ENCODE measurements around the gene RAB23. TPM values are rescaled to one million over a fixed set of nuclear protein-coding genes. Genes with fewer than 3 reads are reported as not detected.
A peak's percentile ranks its signal among the peaks of the same experiment; 100 is the strongest.

Gene RAB23
- total RNA-seq, 1 donor from 2014 or later, result 4.8 TPM

GRCh38 chr6:57173056-57173885, 48.8 kb downstream of the RAB23 start:
- Mint-ChIP-seq H3K9me3 (no peaks in the 10 kb centered on the region), H3K4me3 (ENCODE audit: low read depth) (peak overlapping the region; percentile 97), H3K4me1 (ENCODE audit: low read depth) (peaks cover 32% of the 10 kb centered on the region), H3K27ac (peak overlapping the region; percentile 90), H3K36me3 (ENCODE audit: low read depth) (peaks cover 23% of the 10 kb centered on the region), H3K27me3 (ENCODE audit: low read depth) (no peaks in the 10 kb centered on the region)
- DNase-seq (ENCODE audit: low spot score), result no peak
- intact Hi-C loops (cut with micrococcal nuclease), result loop anchor here (2.0 to 10.0 kb wide), 2 partner anchors 34 to 218 kb away; partner anchors contain the start of gene BEND6

DNA sequence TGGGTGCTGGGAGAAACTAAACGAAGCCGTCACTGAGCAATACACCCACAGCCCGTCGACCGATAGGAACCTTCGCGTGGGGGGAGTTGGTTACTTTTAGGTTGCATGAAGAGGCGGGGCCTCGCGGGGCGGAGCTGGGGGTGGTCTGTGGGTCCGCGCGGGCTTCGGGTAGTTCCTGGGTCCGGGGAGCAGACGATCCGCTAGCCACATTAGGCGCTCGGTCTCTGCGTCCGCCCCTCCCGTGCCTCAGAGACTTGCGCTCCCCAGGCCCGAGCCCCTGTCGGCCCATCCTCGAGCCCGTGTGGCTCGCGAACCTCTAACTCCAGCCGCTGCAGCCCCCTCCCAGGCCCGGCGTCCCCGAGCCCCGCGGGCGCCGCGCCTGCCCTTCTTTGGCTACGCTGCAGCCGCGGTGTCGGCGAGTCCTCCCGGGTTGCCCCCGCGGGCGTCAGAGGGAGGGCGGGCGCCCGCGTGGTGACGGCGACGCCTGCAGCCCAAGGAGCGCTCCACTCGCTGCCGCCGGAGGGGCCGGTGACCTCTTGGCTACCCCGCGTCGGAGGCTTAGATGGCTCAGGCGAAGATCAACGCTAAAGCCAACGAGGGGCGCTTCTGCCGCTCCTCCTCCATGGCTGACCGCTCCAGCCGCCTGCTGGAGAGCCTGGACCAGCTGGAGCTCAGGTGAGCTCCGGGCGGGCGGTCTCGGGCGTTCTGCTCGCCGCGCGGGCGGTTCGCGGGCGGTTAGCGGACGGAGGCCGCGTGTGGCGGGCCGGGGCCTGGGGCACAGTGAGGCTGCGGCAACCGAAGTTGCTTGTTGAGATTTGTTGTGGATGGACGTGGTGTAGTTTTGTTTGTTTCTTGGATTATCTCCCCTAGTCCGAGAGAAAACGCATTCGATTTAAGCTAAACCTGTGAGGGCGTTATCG, 49.7 kb downstream of the RAB23 start, which contains the start of gene BAG2:
BAG2 (plus strand) TSS at position 191 of the 920 bp plus-strand sequence; CDS start at position 563, 372 bp downstream.
- peaks cover 25% of the 10 kb centered on the region for H3K4me1 Mint-ChIP-seq (ENCODE audit: low read depth)
- H3K27me3 Mint-ChIP-seq (ENCODE audit: low read depth), result no peaks in the 10 kb centered on the region
- DNase-seq (ENCODE audit: low spot score), result peak; percentile 92
- intact Hi-C loops (cut with micrococcal nuclease), result loop anchor here (1.0 to 10.0 kb wide), 8 partner anchors 14 to 218 kb away; partner anchors contain the start of genes BEND6, KIAA1586, PRIM2 and RAB23
- peak within 1 kb of the TSS; percentile 97 for H3K4me3 Mint-ChIP-seq (ENCODE audit: low read depth)
- H3K9me3 Mint-ChIP-seq, result no peaks in the 10 kb centered on the region
- peak within 1 kb of the TSS; percentile 93 for H3K27ac Mint-ChIP-seq
- H3K36me3 Mint-ChIP-seq (ENCODE audit: low read depth), result peaks cover 19% of the 10 kb centered on the region

- Mint-ChIP-seq H3K9me3 (peaks cover 19% of the 10 kb centered on the region), H3K36me3 (ENCODE audit: low read depth) (peaks cover 61% of the 10 kb centered on the region), H3K4me1 (ENCODE audit: low read depth) (no peaks in the 10 kb centered on the region), H3K27me3 (ENCODE audit: low read depth) (no peaks in the 10 kb centered on the region), H3K27ac (no peak overlapping the region), H3K4me3 (ENCODE audit: low read depth) (no peak overlapping the region)
- no peak for DNase-seq (ENCODE audit: low spot score)
- intact Hi-C loops (cut with micrococcal nuclease), result no loop called here
Observed at GRCh38 chr6:57165080-57165479, 57.0 kb downstream of the RAB23 start.

DNA sequence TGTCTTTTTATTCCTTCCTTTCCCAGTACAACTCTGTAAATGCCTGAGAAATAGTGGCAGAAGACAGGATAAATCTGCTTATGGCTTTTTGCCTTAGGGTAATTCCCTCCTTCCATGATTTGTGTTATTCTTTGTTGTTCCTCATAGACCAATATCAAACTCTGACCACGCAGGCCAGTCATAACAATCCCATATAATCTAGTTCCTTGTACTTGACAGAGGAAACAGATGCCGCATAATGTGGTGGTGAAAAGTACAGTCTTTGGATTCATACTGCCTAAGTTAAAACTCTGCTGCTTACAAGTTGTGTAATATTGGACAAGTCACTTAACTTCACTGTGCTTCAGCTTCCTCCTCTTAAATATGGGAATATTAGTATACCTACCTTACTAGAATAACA, 58.2 kb downstream of the RAB23 start:
- H3K36me3 Mint-ChIP-seq (ENCODE audit: low read depth), result peaks cover 61% of the 10 kb centered on the region
- peaks cover 19% of the 10 kb centered on the region for H3K9me3 Mint-ChIP-seq
- no peaks in the 10 kb centered on the region for H3K27me3 Mint-ChIP-seq (ENCODE audit: low read depth)
- intact Hi-C loops (cut with micrococcal nuclease), result no loop called here
- no peak overlapping the region for H3K4me3 Mint-ChIP-seq (ENCODE audit: low read depth)
- DNase-seq (ENCODE audit: low spot score), result no peak
- H3K4me1 Mint-ChIP-seq (ENCODE audit: low read depth), result peaks cover under 1% of the 10 kb centered on the region
- H3K27ac Mint-ChIP-seq, result no peak overlapping the region

- peaks cover 19% of the 10 kb centered on the region for H3K9me3 Mint-ChIP-seq
- no peak overlapping the region for H3K27ac Mint-ChIP-seq
- no peaks in the 10 kb centered on the region for H3K27me3 Mint-ChIP-seq (ENCODE audit: low read depth)
- intact Hi-C loops (cut with micrococcal nuclease), result no loop called here
- peaks cover 10% of the 10 kb centered on the region for H3K4me1 Mint-ChIP-seq (ENCODE audit: low read depth)
- no peak for DNase-seq (ENCODE audit: low spot score)
- no peak overlapping the region for H3K4me3 Mint-ChIP-seq (ENCODE audit: low read depth)
- peaks cover 70% of the 10 kb centered on the region for H3K36me3 Mint-ChIP-seq (ENCODE audit: low read depth)
Observed at GRCh38 chr6:57162516-57162915, 59.6 kb downstream of the RAB23 start.

GRCh38 chr6:57162028-57162427, 60.1 kb downstream of the RAB23 start:
- Mint-ChIP-seq H3K4me3 (ENCODE audit: low read depth) (no peak overlapping the region), H3K4me1 (ENCODE audit: low read depth) (peaks cover 11% of the 10 kb centered on the region), H3K27ac (no peak overlapping the region), H3K27me3 (ENCODE audit: low read depth) (no peaks in the 10 kb centered on the region), H3K36me3 (ENCODE audit: low read depth) (peaks cover 71% of the 10 kb centered on the region), H3K9me3 (peaks cover 19% of the 10 kb centered on the region)
- DNase-seq (ENCODE audit: low spot score), result no peak
- intact Hi-C loops (cut with micrococcal nuclease), result no loop called here

GRCh38 chr6:57159127-57159526, 63.0 kb downstream of the RAB23 start:
- peaks cover 66% of the 10 kb centered on the region for H3K36me3 Mint-ChIP-seq (ENCODE audit: low read depth)
- no peak overlapping the region for H3K4me3 Mint-ChIP-seq (ENCODE audit: low read depth)
- H3K9me3 Mint-ChIP-seq, result peaks cover 3% of the 10 kb centered on the region
- H3K4me1 Mint-ChIP-seq (ENCODE audit: low read depth), result peaks cover 11% of the 10 kb centered on the region
- DNase-seq (ENCODE audit: low spot score), result no peak
- no peaks in the 10 kb centered on the region for H3K27me3 Mint-ChIP-seq (ENCODE audit: low read depth)
- intact Hi-C loops (cut with micrococcal nuclease), result loop anchor here (1.0 kb wide), 1 partner anchor 11 kb away; no protein-coding TSS in a partner anchor
- no peak overlapping the region for H3K27ac Mint-ChIP-seq

DNA sequence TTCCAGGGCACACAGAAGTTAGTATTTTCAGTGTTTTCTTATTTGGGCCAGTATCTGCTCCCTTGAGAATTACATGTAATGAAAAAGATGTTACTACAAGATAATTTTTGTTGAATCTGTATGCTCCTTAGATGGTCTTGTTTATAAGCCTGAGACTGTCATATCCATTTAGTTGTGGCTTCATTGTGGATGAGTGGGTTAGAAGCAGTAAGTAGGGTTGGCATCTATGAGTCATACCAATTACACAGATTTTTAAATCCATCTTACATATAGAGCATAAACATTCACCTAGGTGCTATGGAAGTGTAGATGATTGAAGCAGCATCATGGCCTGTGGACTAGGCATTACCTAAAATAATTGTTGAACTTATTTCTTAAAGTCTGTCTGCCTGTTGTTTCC, 63.4 kb downstream of the RAB23 start:
- no peaks in the 10 kb centered on the region for H3K27me3 Mint-ChIP-seq (ENCODE audit: low read depth)
- H3K27ac Mint-ChIP-seq, result peak overlapping the region; percentile 34
- H3K36me3 Mint-ChIP-seq (ENCODE audit: low read depth), result peaks cover 66% of the 10 kb centered on the region
- intact Hi-C loops (cut with micrococcal nuclease), result loop anchor here (1.0 kb wide), 2 partner anchors 10 to 14 kb away; partner anchors contain the start of gene BAG2
- peaks cover 14% of the 10 kb centered on the region for H3K4me1 Mint-ChIP-seq (ENCODE audit: low read depth)
- no peak for DNase-seq (ENCODE audit: low spot score)
- no peak overlapping the region for H3K4me3 Mint-ChIP-seq (ENCODE audit: low read depth)
- no peaks in the 10 kb centered on the region for H3K9me3 Mint-ChIP-seq

DNA sequence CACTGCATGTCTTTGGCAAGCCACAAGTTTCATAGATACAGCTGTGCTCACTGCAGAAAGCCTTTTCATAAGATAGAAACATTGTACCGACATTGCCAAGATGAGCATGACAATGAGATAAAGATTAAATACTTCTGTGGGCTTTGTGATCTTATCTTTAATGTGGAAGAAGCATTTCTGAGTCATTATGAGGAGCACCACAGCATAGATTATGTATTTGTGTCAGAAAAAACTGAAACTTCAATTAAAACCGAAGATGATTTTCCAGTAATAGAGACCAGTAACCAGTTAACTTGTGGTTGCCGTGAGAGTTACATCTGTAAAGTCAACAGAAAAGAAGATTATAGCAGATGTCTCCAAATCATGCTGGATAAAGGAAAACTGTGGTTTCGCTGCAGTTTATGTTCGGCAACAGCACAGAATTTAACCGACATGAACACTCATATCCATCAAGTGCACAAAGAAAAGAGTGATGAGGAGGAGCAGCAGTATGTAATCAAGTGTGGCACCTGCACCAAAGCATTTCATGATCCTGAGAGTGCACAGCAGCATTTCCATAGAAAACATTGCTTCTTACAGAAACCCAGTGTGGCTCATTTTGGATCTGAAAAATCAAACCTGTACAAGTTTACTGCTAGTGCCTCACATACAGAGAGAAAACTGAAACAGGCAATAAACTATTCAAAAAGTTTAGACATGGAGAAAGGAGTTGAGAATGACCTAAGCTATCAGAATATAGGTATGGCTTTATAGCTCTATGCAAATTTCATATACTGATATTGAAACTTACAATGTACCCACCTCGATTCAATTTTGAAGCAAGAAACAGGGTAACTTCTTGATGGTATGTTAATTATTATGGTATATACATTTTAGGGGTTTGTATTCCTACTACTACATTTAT, 73.9 kb downstream of the RAB23 start:
- Mint-ChIP-seq H3K27ac (peak overlapping the region; percentile 93), H3K9me3 (no peaks in the 10 kb centered on the region), H3K4me3 (ENCODE audit: low read depth) (peak overlapping the region; percentile 65), H3K27me3 (ENCODE audit: low read depth) (no peaks in the 10 kb centered on the region), H3K4me1 (ENCODE audit: low read depth) (peaks cover 37% of the 10 kb centered on the region), H3K36me3 (ENCODE audit: low read depth) (peaks cover 82% of the 10 kb centered on the region)
- intact Hi-C loops (cut with micrococcal nuclease), result loop anchor here (1.0 to 10.0 kb wide), 5 partner anchors 11 to 193 kb away; partner anchors contain the start of genes BAG2 and BEND6
- peak; percentile 25 for DNase-seq (ENCODE audit: low spot score)

DNA sequence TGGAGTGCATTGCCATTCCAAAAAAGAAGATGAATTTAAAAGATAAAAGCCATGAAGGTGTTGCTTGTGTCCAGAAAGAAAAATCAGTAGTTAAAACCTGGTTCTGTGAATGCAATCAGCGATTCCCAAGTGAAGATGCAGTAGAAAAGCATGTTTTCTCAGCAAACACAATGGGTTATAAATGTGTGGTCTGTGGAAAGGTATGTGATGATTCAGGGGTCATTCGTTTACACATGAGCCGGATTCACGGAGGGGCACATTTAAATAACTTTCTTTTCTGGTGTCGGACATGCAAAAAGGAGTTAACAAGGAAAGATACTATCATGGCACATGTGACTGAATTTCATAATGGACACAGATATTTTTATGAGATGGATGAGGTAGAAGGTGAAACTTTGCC, 74.7 kb downstream of the RAB23 start:
- H3K9me3 Mint-ChIP-seq, result no peaks in the 10 kb centered on the region
- intact Hi-C loops (cut with micrococcal nuclease), result loop anchor here (10.0 kb wide), 1 partner anchor 193 kb away; the partner anchor contains the start of gene BEND6
- no peaks in the 10 kb centered on the region for H3K27me3 Mint-ChIP-seq (ENCODE audit: low read depth)
- H3K4me3 Mint-ChIP-seq (ENCODE audit: low read depth), result no peak overlapping the region
- DNase-seq (ENCODE audit: low spot score), result no peak
- H3K27ac Mint-ChIP-seq, result peak overlapping the region; percentile 93
- H3K36me3 Mint-ChIP-seq (ENCODE audit: low read depth), result peaks cover 83% of the 10 kb centered on the region
- H3K4me1 Mint-ChIP-seq (ENCODE audit: low read depth), result peaks cover 36% of the 10 kb centered on the region

DNA sequence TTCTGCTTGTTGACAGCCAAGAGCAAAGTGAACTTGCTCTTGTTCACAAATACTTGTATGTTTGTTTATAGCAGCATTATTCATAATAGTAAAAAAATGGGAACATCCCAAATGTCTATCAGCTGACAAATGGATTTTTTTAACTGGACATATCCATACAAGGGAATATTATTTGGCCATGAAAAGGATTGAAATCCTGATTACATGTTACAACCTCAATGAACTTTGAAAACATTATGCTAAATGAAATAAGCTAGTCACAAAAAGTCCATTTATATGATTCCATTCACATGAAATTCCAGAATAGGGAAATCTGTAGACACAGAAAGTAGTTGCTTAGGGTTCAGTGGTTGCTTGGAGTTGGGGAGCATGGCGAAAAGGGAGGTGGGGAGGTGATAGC, 78.4 kb downstream of the RAB23 start:
- peaks cover 75% of the 10 kb centered on the region for H3K36me3 Mint-ChIP-seq (ENCODE audit: low read depth)
- H3K27me3 Mint-ChIP-seq (ENCODE audit: low read depth), result no peaks in the 10 kb centered on the region
- no peak for DNase-seq (ENCODE audit: low spot score)
- no peak overlapping the region for H3K27ac Mint-ChIP-seq
- H3K4me3 Mint-ChIP-seq (ENCODE audit: low read depth), result no peak overlapping the region
- peaks cover 26% of the 10 kb centered on the region for H3K4me1 Mint-ChIP-seq (ENCODE audit: low read depth)
- no peaks in the 10 kb centered on the region for H3K9me3 Mint-ChIP-seq
- intact Hi-C loops (cut with micrococcal nuclease), result loop anchor here (10.0 kb wide), 1 partner anchor 189 kb away; the partner anchor contains the start of gene BEND6
